H9 (cell line): Measurements from ENCODE around the gene BCL11B. TPM values are rescaled to one million over a fixed set of nuclear protein-coding genes. Genes with fewer than 3 reads are reported as not detected.

Experiments used
- DNase-seq: peaks from one replicate; pipeline ENCODE4 v3.0.0-alpha.2; 2017
- H2AFZ ChIP-seq: one replicate; pipeline ENCODE4 v1.6.1; 2013; ENCODE audit warnings: mild to moderate bottlenecking, low read length, control low read depth, moderate library complexity
- H2AK5ac ChIP-seq: 2 replicates; pipeline ENCODE4 v1.6.1; 2013; ENCODE audit warnings: low read length, control low read depth, mixed read lengths; ENCODE audit not compliant: insufficient read length
- H2BK120ac ChIP-seq: one replicate; pipeline ENCODE4 v1.6.1; 2013; ENCODE audit warnings: low read depth, mild to moderate bottlenecking, low read length, control low read depth, inconsistent platforms; ENCODE audit not compliant: poor library complexity, severe bottlenecking
- H2BK12ac ChIP-seq: 2 replicates; pipeline ENCODE4 v1.6.1; 2013; ENCODE audit warnings: low read length, control low read depth, mixed read lengths, low read depth; ENCODE audit not compliant: insufficient read length
- H2BK15ac ChIP-seq: 2 replicates; pipeline ENCODE4 v1.6.1; 2013; ENCODE audit warnings: low read depth, low read length, control low read depth
- H2BK20ac ChIP-seq: one replicate; pipeline ENCODE4 v1.6.1; 2013; ENCODE audit warnings: low read depth, mild to moderate bottlenecking, low read length, control low read depth, inconsistent platforms; ENCODE audit not compliant: poor library complexity, severe bottlenecking
- H2BK5ac ChIP-seq: 2 replicates; pipeline ENCODE4 v1.6.1; 2013; ENCODE audit warnings: low read length, control low read depth, mixed read lengths; ENCODE audit not compliant: insufficient read length
- H3K14ac ChIP-seq: 2 replicates; pipeline ENCODE4 v1.6.1; 2013; ENCODE audit warnings: low read length, control low read depth; ENCODE audit not compliant: insufficient read depth
- H3K18ac ChIP-seq: 2 replicates; pipeline ENCODE4 v1.6.1; 2013; ENCODE audit warnings: low read depth, mild to moderate bottlenecking, mixed read lengths, low read length, control low read depth; ENCODE audit not compliant: insufficient read length
- H3K23ac ChIP-seq: 2 replicates; pipeline ENCODE4 v1.6.1; 2013; ENCODE audit warnings: low read length, control low read depth, mixed read lengths, low read depth; ENCODE audit not compliant: insufficient read length
- H3K23me2 ChIP-seq: 2 replicates; pipeline ENCODE4 v1.6.1; 2013; ENCODE audit warnings: low read depth, mild to moderate bottlenecking, mixed read lengths, low read length, control low read depth; ENCODE audit not compliant: insufficient read length, poor library complexity, severe bottlenecking
- H3K27ac ChIP-seq: 2 replicates; pipeline ENCODE4 v1.5.1; 2013; ENCODE audit warnings: low read length, control low read depth, mixed read lengths, low read depth; ENCODE audit not compliant: insufficient read length
- H3K27me3 ChIP-seq: 2 replicates; pipeline ENCODE4 v1.6.1; 2013; ENCODE audit warnings: low read length, control low read depth, inconsistent platforms; ENCODE audit not compliant: insufficient read depth
- H3K4ac ChIP-seq: 2 replicates; pipeline ENCODE4 v1.6.1; 2013; ENCODE audit warnings: low read depth, mild to moderate bottlenecking, control low read depth, inconsistent platforms, low read length, moderate library complexity
- H3K4me1 ChIP-seq: 2 replicates; pipeline ENCODE4 v1.6.1; 2013; ENCODE audit warnings: low read length, control low read depth, inconsistent platforms; ENCODE audit not compliant: insufficient read depth
- H3K4me2 ChIP-seq: 2 replicates; pipeline ENCODE4 v1.6.1; 2013; ENCODE audit warnings: low read length, control low read depth, mixed read lengths; ENCODE audit not compliant: insufficient read length, insufficient read depth
- H3K56ac ChIP-seq: 2 replicates; pipeline ENCODE4 v1.6.1; 2013; ENCODE audit warnings: low read depth, mild to moderate bottlenecking, mixed read lengths, low read length, control low read depth; ENCODE audit not compliant: insufficient read length
- H3K79me1 ChIP-seq: 2 replicates; pipeline ENCODE4 v1.6.1; 2013; ENCODE audit warnings: low read depth, mild to moderate bottlenecking, moderate library complexity, low read length, control low read depth, inconsistent platforms; ENCODE audit not compliant: insufficient read depth, poor library complexity, severe bottlenecking
- H3K79me2 ChIP-seq: 2 replicates; pipeline ENCODE4 v1.6.1; 2013; ENCODE audit warnings: low read length, control low read depth, inconsistent platforms; ENCODE audit not compliant: insufficient read depth
- H3K9ac ChIP-seq: 2 replicates; pipeline ENCODE4 v1.6.1; 2013; ENCODE audit warnings: low read length, control low read depth, mixed read lengths; ENCODE audit not compliant: insufficient read length; ENCODE audit errors: extremely low read depth
- H3K9me3 ChIP-seq: one replicate; pipeline ENCODE4 v1.6.1; 2013; ENCODE audit warnings: low read depth, low read length, inconsistent platforms; ENCODE audit not compliant: control insufficient read depth
- H3T11ph ChIP-seq: one replicate; pipeline ENCODE4 v1.6.1; 2013; ENCODE audit warnings: mild to moderate bottlenecking, low read length, control low read depth, inconsistent platforms
- H4K20me1 ChIP-seq: one replicate; pipeline ENCODE4 v1.6.1; 2013; ENCODE audit not compliant: control insufficient read depth, insufficient read length, insufficient read depth
- H4K5ac ChIP-seq: 2 replicates; pipeline ENCODE4 v1.6.1; 2013; ENCODE audit warnings: low read depth, mild to moderate bottlenecking, mixed read lengths, low read length, control low read depth; ENCODE audit not compliant: insufficient read length
- H4K8ac ChIP-seq: replicated peaks from 2 replicates; pipeline ENCODE4 v1.6.1; 2013; ENCODE audit warnings: low read length, control low read depth, mixed read lengths, low read depth; ENCODE audit not compliant: insufficient read length
- H4K91ac ChIP-seq: 2 replicates; pipeline ENCODE4 v1.6.1; 2013; ENCODE audit warnings: low read depth, mild to moderate bottlenecking, moderate library complexity, mixed read lengths, low read length, control low read depth; ENCODE audit not compliant: insufficient read length
- H3K27ac Mint-ChIP-seq, 3 experiments: 2 replicates in 2 of 3; 3 replicates in 1 of 3; pipeline ENCODE4 v1.8.0; 2020 to 2021; ENCODE audit warnings: mixed read lengths in 3 of 3, mild to moderate bottlenecking in 1 of 3, moderate library complexity in 1 of 3
- H3K27me3 Mint-ChIP-seq: 2 replicates; pipeline ENCODE4 v1.8.0; 2021; ENCODE audit warnings: low read depth, mild to moderate bottlenecking, moderate library complexity, mixed read lengths
- H3K36me3 Mint-ChIP-seq, 3 experiments: 2 replicates in 2 of 3; 3 replicates in 1 of 3; pipeline ENCODE4 v1.8.0; 2020 to 2021; ENCODE audit warnings: low read depth in 3 of 3, mixed read lengths in 3 of 3; ENCODE audit not compliant: insufficient read depth in 1 of 3
- H3K4me1 Mint-ChIP-seq, 2 experiments: 2 replicates each; pipeline ENCODE4 v1.8.0; 2020; ENCODE audit warnings: mixed read lengths in 2 of 2
- H3K4me3 Mint-ChIP-seq, 2 experiments: 2 replicates in 1 of 2; 3 replicates in 1 of 2; pipeline ENCODE4 v1.8.0; 2020 to 2021; ENCODE audit warnings: mild to moderate bottlenecking in 2 of 2, mixed read lengths in 2 of 2, moderate library complexity in 1 of 2
- H3K9me3 Mint-ChIP-seq, 2 experiments: 2 replicates in 1 of 2; 3 replicates in 1 of 2; pipeline ENCODE4 v1.8.0; 2020; ENCODE audit warnings: mild to moderate bottlenecking in 2 of 2, mixed read lengths in 2 of 2, moderate library complexity in 1 of 2
- WGBS: extraction: QIAGEN DNeasy Blood & Tissue Kit; methylation state at CpG from one replicate; pipeline ENCODE4 v1.1.7; 2013; ENCODE audit warnings: missing lambda C conversion rate, low lambda C conversion rate, mixed read lengths; ENCODE audit not compliant: insufficient read length; ENCODE audit errors: extremely low coverage; 5-methylcytosine and 5-hydroxymethylcytosine counted together
- total RNA-seq: library from RNA; stranded (reverse); gene quantifications from 2 replicates; pipeline ENCODE4 v1.2.1, GENCODE V29; 2021
- TF ChIP-seq, protein P1 (sequence below): fragments of 200-600 bp; sonication (generic); conservative IDR thresholded peaks from 3 replicates; pipeline ENCODE4 v1.8.0; 2021; ENCODE audit warnings: antibody characterized with exemption, mild to moderate bottlenecking

BCL11B gene
- total RNA-seq, 1 experiment from 2014 or later, result 4.9 TPM

DNA sequence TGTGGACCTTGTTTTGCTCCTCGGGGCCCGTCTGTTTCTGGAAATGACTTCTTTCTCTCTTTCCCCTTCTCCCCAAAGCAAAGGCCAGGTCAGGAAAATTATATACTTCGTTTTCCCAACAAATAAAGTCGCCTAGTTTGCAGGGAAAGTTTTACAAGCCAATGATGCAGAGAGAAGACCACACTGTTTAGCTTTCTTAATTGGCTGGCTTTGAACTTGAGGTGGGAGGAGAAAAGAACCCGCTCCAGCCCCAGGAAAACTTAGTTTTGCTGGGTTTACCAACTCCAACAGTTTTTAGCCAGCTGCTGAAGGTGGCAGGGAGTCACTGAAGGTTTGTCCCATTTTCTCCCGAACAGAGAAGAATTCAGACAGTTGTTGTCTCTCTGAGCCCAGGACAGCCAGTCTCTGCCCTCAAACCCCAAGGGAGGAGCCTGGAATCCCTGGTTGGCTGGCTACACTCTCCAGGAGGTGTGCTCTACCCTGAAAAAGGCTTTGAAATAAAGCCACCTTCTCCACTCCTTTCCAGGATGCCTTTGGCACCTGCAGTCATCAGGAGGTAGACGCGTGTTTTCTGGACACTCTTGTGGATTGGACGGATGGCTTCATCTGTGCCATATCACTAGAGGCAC is 24.8 kb downstream of the BCL11B start:
- H3K4me3 Mint-ChIP-seq, result peak overlapping the region; percentile 76 to 90
- no peak for DNase-seq
- Histone ChIP-seq H2BK12ac (no peak overlapping the region), H4K20me1 (peaks cover 2% of the 10 kb centered on the region), H3K14ac (no peak overlapping the region; the same call in 1 of the 2 replicates), H3K27ac (no peak overlapping the region), H3K56ac (no peak overlapping the region), H4K5ac (no peak overlapping the region), H3K4ac (no peak overlapping the region), H3K23me2 (peaks cover 22% of the 10 kb centered on the region), H3K18ac (no peak overlapping the region), H3K4me2 (peak overlapping the region; percentile 75), H3K9me3 (no peaks in the 10 kb centered on the region), H3K4me1 (peaks cover 34% of the 10 kb centered on the region), H3K9ac (peak overlapping the region; percentile 18), H4K91ac (no peak overlapping the region), H3K23ac (no peak overlapping the region), H2BK15ac (no peak overlapping the region), H3K79me1 (no peaks in the 10 kb centered on the region), H2AFZ (no peak overlapping the region), H3T11ph (no peak overlapping the region), H2AK5ac (no peak overlapping the region), H3K79me2 (no peaks in the 10 kb centered on the region; the same call in 1 of the 2 replicates), H4K8ac (no peak overlapping the region), H2BK5ac (no peak overlapping the region), H2BK120ac (no peak overlapping the region), H3K27me3 (no peaks in the 10 kb centered on the region), H2BK20ac (no peak overlapping the region)
- H3K9me3 Mint-ChIP-seq, result no peaks in the 10 kb centered on the region; a peak in 1 of 5 replicates
- H3K4me1 Mint-ChIP-seq, result peaks cover 50 to 53% of the 10 kb centered on the region in 2 experiments
- peak overlapping the region; percentile 41 to 96 (median 75); a peak in 4 of 7 replicates for H3K27ac Mint-ChIP-seq
- no CpG with 5 or more reads among the region's 9 CpGs for WGBS
- peaks cover 0 to 2% (median 0%) of the 10 kb centered on the region in 3 experiments; a peak in 1 of 7 replicates for H3K36me3 Mint-ChIP-seq
- TF ChIP-seq, protein P1, sequence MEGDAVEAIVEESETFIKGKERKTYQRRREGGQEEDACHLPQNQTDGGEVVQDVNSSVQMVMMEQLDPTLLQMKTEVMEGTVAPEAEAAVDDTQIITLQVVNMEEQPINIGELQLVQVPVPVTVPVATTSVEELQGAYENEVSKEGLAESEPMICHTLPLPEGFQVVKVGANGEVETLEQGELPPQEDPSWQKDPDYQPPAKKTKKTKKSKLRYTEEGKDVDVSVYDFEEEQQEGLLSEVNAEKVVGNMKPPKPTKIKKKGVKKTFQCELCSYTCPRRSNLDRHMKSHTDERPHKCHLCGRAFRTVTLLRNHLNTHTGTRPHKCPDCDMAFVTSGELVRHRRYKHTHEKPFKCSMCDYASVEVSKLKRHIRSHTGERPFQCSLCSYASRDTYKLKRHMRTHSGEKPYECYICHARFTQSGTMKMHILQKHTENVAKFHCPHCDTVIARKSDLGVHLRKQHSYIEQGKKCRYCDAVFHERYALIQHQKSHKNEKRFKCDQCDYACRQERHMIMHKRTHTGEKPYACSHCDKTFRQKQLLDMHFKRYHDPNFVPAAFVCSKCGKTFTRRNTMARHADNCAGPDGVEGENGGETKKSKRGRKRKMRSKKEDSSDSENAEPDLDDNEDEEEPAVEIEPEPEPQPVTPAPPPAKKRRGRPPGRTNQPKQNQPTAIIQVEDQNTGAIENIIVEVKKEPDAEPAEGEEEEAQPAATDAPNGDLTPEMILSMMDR, result no peak
- H3K27me3 Mint-ChIP-seq, result peaks cover 2% of the 10 kb centered on the region
